Activated gamma-delta T cell (primary cell): ENCODE measurements around the gene DUOX2.
"Not testable (repeated sequence)": the region's sequence is repeated elsewhere in the genome, so short reads cannot be mapped to it uniquely, and the experiment has no call there.

Source experiments
- DNase-seq: peaks from one replicate; lab custom pipeline; 2025; lab: John Stamatoyannopoulos, UW

The DUOX2 gene

DNA sequence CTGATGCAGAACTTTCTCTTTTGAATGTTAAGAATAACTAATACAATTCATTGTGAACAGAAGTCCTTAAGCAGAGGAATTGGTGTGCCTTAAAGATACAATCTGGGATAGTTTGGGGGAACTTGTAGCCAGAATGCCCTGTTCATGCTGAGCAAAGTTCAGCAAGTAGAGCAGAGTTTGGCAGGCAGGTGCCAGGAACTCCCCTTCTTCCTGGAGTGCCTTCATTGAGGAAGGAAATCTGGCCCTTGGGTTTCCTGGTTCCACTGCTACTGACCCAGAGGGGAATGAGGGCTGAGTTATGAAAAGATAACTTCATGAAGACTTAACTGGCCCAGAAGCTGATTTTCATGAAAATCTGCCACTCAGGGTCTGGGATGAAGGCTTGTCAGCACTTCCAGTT lies 40.4 kb downstream of the DUOX2 start:
- DNase-seq = not testable (repeated sequence)

DNA sequence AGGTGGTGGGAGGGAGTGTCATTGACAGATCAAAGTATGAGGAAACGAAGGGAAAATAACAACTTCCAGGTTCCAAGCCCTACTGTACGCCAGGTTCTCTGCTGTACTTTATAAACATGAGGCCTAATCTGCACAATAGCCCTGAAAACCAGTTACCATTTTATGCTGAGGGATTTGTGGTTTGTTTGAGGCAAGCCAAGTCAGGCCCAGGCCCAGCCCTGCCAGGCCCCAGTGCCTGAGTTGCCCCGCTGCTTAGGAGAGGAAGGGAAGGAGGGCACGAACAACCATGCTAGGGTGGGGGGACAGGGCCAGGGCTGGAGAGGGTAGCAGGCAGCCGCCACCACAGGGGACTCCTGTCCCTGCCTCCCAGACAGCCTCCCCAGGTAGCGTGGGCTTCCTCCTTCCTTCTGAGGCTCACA lies 44.0 kb downstream of the DUOX2 start:
- DNase-seq = not testable (repeated sequence)

DNA sequence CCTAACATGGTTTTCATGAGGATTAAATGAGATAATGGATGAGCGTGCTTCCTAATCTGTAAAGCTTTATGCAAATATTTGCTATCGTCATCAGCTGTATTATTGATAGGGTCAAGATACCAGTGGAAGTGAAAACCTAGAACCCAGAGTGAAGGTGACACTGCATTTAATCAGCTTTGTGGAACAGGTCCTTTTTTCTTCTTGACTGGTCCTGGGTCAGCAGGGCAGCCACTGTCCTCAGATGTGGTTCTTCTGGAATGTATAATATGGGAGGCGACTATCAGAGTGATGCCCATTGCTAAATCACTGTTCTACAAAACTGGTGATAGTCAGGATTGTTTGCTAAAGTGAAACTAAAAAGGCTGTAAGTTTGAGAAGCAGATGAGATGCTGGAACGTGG lies 49.6 kb downstream of the DUOX2 start:
- no peak for DNase-seq

DNA sequence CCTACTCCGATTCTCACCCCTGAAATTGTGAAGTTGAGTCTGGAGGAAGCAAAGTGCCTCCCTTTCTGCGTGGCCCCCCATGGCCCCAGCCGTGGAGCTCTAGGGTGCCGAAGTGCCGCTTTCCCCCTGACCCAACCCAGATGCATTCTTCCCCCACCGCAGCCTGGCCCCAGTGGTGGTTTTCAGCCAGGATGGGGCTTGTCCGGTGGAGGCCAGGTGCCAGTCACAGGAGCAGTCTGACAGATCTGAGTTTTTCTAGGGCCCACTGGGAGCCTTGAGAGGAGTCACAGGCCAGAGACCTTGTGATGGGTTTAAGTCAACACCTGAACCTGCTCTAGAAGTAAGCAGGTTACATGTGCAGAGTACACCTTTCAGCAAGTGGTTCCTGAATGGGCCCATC lies 51.7 kb downstream of the DUOX2 start:
- DNase-seq = not testable (repeated sequence)

DNA sequence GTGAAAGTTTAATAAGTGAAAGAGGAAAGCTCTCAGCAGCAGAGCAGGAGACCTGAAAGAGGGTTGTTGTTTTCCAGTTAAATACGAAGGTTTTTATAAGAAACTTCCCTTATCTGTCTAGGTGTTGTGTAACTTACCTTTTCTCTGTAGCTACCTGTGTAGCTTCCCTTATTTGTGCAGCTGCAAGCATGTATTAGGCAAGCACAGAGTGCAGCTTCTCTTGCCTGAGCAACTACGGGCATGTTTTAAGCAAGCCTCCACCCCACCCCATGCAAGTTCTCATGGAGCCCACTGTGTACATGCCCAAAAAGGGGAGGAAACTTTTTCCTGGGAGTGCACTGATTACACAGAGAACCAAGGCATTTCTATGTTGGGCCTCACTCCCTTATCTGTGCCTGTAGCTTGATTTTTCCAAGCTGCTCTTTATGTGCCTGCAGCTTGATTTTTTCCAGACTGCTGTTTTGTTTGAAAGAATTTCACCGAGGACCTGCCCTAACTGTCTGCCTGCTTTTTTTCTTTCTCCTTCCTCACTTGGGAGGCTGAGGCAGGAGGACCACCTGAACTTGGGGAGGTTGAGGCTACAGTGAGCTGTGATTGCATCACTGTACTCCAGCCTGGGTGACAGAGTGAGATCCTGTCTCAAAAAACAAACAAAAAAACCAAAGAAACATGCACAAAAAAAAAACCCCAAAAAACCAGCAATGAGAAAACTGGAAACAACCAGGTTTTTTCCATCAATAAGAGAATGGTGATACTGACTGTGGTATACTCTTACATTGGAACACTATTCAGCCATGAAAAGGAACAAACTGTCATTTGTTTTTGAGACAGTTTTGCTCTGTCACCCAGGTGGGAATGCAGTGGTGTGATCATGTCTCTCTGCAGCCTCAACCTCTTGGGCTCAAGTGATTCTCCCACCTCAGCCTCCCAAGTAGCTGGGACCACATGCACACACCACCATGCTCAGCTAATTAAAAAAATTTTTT lies 55.0 kb downstream of the DUOX2 start:
- not testable (repeated sequence) for DNase-seq

DNA sequence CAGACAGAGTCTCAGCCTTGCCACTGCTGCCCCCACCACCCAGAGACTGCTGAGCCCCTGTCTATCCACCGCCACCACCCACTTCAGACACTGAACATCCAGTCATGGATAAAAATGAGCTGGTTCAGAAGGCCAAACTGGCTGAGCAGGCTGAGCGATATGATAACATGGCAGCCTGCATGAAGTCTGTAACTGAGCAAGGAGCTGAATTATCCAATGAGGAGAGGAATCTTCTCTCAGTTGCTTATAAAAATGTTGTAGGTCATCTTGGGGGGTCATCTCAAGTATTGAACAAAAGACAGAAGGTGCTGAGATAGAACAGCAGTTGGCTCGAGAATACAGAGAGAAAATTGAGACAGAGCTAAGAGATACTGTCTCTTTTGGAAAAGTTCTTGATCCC lies 61.3 kb downstream of the DUOX2 start:
- DNase-seq = not testable (repeated sequence)

DNA sequence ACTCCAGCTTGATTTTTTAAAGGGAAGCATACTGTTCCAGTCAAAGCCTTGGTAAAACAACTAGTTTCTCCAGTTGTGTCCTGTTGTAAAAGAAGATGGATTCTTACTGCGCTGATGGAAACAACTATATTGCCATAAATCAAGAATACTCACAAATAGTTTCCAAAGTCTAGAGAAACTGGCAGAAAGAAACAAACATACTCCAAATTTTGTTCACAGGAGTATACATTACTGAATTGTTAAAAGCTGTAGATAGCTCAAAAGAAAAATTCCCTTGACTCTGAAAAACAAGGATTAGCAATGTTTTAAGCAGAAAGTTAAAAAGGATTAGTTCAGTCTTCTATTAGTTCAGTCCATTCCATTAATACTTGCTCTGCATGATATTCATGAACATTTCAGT lies 63.4 kb downstream of the DUOX2 start:
- no peak for DNase-seq

DNA sequence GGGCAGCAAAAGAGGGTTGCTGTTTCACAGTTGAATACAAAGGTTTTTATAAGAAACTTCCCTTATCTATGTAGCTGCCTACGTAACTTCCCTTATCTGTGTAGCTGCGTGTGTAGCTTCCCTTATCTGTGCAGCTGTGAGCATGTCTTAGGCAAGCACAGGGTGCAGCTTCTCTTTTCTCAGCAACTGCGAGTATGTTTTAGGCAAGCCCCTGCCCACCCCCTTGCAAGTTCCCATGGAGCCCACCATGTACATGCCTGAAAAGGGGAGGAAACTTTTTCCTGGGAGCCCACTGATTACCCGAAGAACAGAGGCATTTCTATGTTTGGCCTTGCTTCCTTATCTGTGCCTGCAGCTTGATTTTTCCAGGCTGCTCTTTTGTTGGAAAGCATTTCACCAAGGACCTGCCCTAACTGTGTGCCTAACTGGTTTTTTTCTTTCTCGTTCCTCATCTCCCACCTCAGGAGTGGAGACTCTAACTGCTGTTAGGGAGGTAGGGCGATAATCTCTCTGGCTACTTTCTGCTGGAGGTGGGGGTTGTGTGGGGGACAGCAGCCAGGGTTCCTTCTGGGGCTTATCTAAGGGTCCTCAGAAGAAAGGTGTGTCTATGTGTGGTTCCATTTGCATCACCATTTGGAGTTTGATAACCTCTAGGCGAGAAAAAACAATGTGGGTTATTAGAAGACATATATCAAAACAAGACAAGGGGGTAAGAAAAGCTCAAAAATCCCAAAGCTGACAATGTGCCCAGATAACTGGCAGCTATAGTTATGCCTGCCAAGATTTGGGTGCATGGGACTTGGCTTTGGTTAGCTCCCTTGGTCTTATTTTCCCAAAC lies 65.0 kb downstream of the DUOX2 start:
- DNase-seq = no peak

DNA sequence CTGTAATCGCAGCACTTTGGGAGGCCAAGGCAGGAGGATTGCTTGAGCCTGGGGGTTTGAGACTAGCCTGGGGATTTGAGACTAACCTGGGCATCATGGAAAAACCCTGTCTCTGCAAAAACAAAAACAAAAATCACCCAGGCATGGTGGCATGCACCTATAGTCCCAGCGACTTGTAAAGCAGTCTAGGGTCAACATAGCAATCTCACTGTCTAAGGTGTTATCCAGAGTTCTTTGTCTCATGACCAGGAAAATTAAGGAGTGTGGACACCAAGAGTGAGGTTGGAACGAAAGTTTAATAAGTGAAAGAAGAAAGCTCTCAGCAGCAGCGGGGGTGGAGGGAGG lies 65.6 kb downstream of the DUOX2 start:
- DNase-seq = not testable (repeated sequence)

DNA sequence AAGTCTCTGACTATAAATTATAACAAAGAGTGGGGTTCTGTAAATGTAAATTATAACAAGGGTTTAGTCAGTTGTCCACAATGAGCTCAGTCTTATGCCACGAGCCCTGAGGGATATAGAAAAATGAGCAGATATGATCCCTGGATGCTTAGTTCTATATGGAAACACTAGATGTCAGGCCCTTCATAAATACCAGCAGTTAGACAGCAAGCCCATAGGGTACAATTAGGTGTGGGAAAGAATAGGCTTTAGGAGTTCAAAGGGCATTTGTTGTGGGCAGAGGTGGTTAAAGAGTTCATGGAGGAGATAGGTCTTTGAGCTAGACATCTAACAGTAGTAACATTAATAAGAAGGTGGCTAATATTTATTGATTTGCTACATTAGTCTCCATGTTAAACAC lies 69.7 kb downstream of the DUOX2 start:
- not testable (repeated sequence) for DNase-seq

DNA sequence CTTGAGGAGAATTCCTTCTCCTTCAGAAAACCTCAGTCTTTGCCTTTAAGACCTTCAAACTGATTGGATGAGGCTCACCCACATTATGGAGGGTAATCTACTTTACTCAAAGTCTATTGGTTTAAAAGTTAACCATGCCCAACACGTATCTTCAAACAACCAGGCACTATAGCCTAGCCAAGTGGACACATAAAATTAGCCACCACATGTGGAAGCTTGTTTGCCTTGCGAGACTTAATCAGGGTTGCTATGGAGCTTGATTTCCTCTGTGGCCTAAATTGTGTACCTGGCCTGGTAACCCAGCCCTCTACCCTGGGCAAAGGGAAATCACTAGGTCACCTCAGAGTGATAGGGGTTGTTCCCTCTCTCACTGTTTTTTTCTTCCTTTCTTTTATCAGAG lies 71.1 kb downstream of the DUOX2 start:
- DNase-seq = not testable (repeated sequence)
